Body of pancreas (tissue), 4 donors: ENCODE results near the gene ARV1.
"Not testable (repeated sequence)": the region's sequence is repeated elsewhere in the genome, so short reads cannot be mapped to it uniquely, and the experiment has no call there.

Experiments
- POLR2A ChIP-seq, 3 donors: fragments of 450-650 bp; IDR thresholded peaks; one replicate each; pipeline ENCODE4 v1.6.1; 2016; ENCODE audit warnings: antibody characterized with exemption in 3 of 3, mild to moderate bottlenecking in 2 of 3
- TF ChIP-seq, protein P1 (sequence below), 7 experiments: fragments of 450-650 bp in 4 of 7; fragments of 200-600 bp in 3 of 7; sonication (generic) in 3 of 7; IDR thresholded peaks; one replicate each; pipeline ENCODE4 v1.5.1; 2016 to 2019; ENCODE audit warnings: antibody characterized with exemption in 7 of 7

DNA sequence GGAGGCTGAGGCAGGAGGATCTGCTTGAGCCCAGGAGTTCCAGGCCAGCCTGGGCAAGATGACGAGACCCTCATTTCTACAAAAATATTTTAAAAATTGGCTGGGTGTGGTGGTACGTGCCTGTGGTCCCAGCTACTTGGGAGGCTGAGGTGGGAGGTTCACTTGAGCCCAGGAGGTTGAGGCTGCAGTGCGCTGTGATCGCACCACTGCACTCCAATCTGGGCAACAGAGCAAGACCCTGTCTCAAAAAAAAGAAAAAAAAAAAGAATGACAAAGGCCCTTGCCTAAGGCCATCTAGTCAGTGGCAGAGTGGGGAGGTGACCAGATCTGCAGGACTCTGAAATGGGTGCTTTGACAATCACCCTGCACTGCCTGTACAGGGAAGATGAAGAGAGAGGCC lies 50.4 kb downstream of the ARV1 start:
- TF ChIP-seq, protein P1, sequence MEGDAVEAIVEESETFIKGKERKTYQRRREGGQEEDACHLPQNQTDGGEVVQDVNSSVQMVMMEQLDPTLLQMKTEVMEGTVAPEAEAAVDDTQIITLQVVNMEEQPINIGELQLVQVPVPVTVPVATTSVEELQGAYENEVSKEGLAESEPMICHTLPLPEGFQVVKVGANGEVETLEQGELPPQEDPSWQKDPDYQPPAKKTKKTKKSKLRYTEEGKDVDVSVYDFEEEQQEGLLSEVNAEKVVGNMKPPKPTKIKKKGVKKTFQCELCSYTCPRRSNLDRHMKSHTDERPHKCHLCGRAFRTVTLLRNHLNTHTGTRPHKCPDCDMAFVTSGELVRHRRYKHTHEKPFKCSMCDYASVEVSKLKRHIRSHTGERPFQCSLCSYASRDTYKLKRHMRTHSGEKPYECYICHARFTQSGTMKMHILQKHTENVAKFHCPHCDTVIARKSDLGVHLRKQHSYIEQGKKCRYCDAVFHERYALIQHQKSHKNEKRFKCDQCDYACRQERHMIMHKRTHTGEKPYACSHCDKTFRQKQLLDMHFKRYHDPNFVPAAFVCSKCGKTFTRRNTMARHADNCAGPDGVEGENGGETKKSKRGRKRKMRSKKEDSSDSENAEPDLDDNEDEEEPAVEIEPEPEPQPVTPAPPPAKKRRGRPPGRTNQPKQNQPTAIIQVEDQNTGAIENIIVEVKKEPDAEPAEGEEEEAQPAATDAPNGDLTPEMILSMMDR (IDR thresholded peaks at IDR 0.05): not testable (repeated sequence)
- TF ChIP-seq POLR2A (IDR thresholded peaks at IDR 0.05): not testable (repeated sequence)
